HG02759 (cell line): ENCODE measurements around the gene YIPF2.

Experiments used
- ATAC-seq: cut with Tn5 transposase; IDR thresholded peaks from one replicate; pipeline ENCODE4 v1.9.1; 2021; ENCODE audit warnings: mild to moderate bottlenecking, moderate library complexity; ENCODE audit not compliant: unreplicated experiment

Gene YIPF2

DNA sequence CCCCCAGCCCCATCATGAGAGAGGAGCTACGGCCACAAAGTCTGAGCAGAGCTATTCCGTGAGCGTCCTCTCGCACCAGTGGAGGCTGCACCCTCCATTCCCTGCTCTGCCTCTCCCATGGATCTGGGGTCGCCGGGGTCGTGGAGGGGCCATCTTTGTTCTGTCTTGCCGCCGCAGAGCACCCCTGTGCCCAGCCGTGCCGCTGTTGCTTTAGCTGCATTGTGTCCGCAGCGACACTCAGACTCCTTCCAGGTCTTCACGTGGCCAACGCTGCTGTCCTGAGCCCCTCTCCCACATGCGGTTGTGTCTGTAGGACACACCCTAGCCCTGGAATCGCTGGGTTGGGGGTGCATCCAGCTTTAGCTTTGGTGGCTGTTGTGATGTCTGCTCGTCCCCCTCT lies 15.8 kb downstream of the YIPF2 start:
- ATAC-seq: no peak

DNA sequence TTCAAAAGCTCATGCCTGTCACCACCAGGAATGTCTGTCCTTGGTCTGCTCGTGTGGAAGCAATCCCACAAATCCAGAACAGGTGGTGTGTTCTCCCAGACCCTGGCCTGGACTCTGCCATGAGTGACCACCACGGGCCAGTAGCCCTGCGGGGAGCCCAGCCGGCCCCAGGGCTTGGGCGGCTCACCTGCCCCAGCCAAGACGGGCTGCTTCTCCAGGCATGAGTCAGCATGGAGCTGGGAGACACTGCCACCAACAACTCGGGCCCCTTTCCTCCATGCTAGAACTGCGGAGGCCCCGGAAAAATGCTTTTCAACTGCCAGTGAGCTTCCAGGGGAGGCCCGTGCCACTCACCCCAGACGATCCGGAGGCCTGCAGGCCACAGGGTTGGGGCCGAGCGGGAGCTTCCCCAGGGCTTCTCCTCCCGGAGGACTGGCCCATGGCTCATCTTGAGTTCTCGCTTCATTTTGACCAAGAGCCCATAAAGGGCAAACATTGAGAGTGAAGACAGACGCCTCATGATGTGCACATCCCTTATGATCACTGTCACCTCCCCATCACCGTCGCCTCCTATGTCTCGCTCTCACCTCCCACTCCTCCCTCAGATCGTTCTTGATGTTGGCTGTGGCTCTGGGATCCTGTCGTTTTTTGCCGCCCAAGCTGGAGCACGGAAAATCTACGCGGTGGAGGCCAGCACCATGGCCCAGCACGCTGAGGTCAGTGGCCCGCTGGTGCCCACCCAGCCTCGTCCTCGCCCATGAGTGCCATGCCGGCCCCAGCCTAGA lies 16.7 kb downstream of the YIPF2 start:
- ATAC-seq: no peak

DNA sequence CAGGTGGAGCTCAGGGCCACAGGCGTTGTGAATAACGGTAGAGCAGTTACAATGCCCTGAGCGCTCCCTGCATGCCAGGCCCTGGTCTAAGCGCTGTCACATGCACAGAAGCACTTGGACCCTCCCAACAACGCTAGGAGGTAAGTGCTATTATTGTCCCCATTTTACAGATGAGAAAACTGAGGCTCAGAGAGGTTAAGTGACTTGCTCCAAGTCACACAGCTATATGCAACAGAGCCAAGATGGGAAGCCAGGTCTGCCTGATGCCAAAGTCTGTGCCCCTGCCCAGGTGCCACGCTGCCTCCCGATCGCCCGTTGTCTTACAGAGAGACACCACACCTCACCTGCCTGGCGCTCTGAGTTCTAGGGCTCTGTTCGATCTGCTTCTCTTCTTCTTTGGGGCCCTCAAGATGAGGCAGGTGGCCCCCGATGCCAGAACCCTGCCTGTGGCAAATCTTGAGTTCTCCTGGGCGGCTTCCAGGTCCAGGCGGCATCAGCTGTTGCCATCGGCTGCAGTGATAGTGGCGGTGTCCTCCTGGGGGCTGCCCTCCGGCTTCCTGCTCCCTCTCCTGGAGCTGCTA lies 20.0 kb downstream of the YIPF2 start:
- ATAC-seq: no peak

DNA sequence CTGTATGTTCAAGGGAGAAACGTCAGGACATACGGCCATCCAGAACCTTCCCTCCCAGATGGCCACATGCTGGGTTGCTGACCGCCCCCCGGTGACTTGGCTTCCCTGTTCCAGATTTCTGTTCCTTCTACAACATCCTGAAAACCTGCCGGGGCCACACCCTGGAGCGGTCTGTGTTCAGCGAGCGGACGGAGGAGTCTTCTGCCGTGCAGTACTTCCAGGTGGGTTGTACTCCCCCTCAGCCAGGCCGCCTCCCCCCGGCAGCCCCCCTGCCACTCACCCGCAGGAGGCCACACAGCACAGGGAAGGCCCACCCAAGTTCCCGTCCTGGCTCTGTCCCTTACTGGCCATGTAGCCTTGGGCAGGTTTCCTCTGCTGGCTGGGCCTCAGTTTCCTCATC lies 20.5 kb downstream of the YIPF2 start:
- no peak for ATAC-seq

DNA sequence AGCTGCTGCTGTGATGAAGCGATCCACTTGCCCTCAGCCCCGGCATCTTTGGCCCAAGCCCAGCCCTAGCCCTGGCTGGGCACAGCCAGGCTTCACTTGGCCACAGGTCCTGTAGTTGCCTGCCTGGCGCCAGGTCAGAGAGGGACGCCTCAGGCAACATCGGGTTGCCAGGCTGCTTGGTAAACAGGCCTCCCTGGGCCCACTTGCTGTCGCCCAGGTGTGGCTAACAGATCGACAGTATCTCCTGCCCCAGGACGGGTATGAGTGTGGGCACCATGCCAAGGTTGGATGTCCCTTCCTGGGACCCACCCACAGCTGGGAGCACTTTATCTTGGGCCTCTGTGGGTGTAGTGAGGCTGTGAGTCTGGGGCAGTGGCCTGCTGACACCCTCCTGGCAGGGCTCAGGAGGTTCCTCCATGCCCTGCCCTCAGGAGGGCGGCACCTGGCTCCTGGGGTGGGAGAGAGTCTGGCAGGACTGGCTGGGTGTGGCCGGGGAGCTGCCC lies 29.2 kb downstream of the YIPF2 start:
- no peak for ATAC-seq

DNA sequence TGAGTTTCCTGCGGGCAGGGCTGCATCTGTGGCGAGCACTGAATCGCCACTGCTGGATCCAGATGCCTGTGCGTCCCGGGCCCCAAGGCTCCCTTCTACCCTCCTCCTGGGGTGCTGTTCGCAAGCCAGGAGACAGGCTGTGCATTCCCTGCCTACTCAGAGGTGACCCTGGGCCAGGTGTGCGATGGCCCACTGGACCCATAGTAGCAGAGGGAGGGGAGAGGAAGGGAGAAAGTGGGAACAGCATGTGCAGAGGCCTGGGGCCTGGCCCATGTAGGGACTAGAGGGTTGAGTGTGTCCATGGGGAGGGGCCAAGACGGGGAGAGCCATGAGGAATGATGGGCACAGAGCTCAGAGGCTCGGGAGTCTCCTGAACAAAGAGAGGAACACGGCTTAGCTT lies 29.8 kb downstream of the YIPF2 start:
- no peak for ATAC-seq

DNA sequence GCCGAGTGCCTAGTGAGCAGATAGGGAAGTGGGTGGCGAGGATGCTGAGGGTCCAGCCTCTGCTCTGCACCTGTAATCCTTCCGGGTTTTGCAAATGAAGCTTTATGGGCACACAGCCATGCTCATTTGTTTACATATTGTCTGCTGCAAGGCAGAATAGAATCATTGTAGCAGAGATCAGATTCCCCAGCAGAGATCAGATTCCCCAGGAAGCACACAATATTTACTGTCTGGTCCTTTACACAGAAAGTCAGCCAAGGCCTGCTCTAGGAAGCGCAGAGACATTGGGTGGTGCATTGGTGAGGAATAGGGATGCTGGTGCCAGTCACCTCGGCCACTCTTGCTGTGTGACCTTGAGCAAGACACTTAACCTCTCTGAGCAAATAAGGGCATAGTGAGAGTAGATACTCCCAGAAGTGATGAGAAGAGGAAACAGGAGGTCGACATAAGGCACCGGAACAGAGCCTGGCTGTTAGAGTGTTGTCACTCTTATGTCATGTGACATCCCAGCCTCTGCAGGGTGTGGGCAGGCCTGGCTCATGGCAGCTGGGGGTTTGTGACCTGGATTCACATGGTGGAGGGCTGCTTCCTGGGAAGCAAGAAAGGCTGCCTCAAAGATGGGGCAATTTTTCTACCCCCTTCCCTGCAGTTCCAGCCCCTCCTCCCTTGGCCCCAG lies 31.4 kb downstream of the YIPF2 start:
- no peak for ATAC-seq

DNA sequence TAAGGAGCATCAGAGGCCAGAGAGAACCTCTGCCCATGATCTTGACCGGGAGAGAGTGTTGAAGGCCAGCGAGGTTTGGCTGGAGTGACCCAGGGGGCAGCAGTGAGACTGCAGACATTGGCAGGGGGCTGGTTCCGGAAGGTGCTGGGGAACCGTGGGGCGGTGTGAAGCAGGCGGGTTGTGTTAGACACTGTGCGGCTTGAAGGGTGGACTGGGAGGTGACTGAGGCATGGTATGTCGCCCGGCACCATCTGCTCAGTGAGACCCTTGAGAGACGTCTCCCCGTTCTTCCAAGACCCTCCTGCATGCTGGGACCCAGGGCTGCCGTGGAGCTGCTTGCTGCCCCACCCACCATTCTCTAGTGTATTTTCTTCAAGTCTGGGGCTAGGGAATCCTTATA lies 32.5 kb downstream of the YIPF2 start:
- ATAC-seq: no peak

DNA sequence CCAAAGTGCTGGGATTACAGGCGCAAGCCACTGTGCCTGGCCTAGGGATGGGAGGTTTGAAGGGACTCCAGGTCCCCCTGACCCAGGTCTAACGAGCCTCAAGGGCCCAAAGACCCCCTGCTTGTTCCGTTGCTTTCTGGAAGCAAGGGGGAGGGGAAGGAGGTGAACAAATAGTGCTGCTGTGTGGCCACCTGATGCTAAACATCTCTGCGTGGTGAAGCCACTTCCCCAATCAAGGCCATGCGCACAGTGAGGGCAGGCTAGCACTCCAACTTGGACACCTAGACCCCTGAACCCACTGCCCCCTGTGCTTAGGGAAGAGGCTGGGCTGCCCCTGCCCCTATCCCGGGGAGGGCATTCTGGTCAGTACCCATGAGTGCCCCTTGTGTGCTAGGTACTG lies 33.1 kb downstream of the YIPF2 start:
- ATAC-seq: no peak

DNA sequence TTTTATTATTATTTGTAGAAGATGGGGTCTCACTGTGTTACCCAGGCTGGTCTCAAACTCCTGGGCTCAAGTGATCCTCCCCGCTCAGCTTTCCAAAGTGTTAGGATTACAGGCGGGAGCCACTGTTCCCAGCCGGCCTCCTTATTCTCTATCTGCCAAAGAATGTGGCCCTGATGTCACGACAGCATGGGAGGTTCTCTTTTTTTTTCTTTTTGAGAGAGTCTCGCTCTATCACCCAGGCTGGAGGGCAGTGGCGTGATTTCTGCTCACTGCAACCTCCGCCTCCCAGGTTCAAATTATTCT lies 33.6 kb downstream of the YIPF2 start:
- ATAC-seq: no peak

DNA sequence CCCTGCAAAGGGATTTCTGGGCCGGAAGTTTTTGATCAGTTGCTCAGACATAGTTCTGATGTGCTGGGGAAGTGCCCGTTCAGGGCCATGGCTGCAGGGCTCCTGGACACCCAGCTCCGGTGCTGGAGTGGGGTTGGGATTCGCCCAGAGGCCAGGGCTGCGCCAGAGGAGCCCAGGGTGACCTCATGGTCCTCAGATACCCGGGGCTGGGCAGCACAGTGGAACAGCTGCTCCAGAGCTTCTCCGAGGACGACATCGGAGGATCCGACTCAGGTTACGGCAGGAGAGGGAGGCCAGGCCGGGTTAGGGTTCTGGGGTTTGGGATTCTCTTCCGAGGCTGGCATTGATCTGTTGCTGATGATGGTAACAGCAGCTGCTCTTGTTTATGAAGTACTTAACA lies 36.2 kb downstream of the YIPF2 start:
- no peak for ATAC-seq

DNA sequence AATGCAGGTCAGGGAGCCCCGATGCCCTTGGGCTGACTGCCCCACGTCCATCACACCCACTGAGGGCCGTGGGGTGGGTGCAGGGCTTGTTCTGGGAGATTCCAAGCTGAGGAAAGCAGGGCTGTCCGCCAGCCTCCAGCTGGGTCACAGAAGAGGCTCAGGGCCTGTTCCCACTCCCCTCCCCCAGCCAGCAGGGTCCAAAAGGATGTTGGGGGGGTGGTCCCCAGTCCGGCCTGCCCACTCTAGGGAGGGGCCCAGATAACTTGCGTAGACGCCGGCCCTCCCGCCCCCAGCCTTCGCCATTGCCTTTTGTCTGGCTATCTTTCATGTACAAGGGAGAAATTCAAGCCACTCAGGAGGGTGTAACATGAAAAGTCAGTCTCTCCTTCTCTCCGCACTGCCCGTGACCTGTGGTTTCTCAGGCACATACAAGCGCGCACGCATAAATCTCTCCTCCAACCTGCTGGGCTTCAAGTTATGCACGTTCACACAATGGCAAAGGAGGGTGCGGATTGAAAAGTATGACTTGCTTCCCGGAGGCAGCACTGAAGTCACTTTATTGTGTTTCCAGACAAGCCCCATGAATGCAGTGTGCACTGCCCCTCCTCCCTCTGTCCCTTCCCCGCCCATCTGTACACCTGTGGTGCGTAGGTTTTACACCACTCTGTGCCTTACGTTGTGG lies 36.9 kb downstream of the YIPF2 start:
- no peak for ATAC-seq

DNA sequence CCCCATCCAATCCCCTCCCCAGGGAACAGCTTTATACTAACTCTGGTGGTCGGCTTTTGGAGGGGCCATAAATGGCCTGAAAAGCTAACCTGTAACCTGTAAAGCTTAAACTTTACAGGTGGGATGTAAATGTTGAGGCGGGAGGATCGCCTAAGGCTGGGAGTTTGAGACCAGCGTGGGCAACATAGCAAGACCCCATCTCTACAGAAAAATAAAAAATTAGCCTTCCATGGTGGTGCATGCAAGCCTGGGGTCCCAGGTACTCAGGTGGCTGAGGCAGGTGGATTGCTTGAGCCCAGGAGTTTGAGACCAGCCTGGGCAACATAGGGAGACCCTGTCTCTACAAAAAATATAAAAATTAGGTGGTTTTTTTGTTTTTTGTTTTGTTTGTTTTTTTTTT lies 38.6 kb downstream of the YIPF2 start:
- ATAC-seq: no peak

DNA sequence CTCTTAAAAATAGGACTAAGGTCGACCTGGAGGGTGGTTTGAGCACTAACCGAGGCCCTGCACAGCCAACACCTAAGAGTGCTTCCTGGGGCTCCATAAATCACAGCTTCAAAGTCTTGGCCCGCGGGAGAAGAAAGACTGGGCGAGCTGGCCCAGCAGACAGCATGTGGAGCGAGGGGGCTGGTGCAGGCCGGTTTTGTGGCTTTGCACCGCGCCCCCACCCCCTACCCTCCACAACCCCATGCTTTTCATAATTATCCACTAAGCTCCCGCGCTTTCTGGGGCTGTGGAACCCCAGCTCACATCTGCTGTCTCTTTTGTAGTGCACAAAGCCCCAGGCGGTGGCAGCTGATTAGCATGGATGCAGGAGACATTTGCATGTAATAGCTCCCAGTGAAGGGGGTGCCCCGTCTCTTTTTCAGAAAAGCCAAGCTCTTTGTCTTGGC lies 40.0 kb downstream of the YIPF2 start:
- no peak for ATAC-seq

DNA sequence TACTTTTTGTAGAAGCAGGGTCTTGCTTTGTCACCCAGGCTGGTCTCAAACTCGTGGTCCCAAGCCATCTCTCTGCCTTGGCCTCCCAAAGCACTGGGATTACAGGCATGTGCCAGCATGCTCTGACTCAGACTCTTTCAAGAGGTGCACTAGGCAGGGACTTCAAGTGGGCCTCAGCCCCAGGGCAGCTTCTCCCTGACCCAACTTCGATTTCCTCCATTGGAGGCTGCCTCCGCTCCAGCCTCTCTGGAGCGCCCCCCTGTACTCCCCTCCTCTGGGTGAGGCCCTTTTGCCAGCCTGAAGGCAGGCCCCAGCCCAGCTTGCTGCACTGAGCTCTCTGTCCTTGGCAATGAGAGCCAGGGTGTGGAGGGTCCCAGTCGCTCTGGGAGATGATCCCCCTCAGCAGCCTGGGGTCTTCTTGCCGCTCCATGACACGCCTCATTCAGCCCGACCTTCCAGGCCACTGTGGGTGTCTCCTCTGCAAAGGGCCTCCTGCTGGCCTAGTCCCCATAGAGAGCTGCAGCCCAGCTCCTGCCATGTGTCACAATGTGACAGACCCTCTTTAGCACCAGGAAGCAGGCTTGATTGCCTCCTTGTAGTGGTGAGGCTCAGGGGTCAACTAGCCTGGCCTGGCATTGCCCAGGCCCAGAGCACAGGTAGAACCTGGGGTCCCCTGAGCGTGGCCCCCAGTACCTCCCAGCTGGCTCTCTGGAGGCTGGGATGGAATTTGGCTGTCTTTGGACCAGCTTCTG lies 40.6 kb downstream of the YIPF2 start:
- no peak for ATAC-seq

DNA sequence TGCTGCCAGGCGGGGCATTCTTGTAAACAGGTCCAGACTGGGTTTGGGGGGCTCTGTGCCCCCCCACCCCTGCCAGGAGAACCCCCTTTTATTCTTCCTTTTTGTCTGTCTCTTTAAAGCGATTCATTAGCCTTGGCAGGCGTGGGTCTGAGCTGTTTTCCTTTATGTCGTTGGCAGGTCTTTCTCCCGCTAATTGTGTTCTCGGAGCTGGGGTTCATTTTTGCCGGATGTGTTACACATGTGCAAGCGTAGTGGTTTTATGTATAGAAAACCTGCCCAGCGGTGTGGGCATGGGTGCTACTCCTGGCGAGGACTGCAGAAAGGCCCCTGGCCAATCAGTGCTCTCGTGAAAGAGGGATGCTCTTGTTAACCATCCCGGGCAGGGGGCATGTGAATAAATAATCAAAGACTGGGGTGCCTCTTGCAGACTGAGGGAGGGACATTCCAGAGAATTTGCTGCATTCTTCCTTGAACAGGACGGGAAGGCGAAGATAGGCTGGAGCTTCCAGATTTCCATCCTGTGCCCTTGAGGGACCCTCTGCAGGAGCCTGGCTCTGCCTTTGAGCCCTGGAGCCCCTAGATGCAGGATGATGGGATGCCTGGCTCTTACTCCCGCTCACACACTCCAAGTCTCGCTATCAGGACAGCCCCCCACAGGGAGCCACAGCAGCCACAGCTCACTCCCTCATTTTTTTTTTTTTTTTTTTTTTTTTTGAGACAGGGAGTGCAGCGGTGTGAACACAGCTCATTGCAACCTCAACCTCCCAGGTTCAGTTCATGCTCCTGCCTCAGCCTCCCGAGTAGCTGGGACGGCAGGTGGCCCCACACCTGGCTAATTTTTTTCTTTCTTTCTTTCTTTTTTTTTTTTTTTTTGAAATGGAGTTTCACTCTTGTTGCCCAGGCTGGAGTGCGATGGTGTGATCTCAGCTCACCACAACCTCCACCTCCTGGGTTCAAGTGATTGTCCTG lies 43.0 kb downstream of the YIPF2 start:
- no peak for ATAC-seq

DNA sequence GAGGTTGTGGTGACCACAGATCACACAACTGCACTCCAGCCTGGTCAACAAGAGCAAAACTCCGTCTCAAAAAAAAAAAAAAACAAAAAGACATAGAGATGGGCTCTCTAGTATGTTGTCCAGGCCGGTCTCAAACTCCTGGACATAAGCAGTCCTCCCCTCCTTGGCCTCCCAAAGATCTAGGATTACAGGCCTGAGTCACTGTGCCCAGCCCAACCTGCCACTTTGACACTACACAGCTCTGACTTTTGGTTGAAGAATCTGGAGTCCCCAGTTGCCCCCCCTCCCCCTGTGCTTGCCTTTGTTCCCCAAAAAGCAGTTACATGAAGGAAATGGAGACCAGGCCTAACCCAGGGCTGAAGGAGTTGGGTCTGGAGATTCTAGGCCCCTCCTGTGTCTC lies 44.2 kb downstream of the YIPF2 start:
- ATAC-seq: no peak

DNA sequence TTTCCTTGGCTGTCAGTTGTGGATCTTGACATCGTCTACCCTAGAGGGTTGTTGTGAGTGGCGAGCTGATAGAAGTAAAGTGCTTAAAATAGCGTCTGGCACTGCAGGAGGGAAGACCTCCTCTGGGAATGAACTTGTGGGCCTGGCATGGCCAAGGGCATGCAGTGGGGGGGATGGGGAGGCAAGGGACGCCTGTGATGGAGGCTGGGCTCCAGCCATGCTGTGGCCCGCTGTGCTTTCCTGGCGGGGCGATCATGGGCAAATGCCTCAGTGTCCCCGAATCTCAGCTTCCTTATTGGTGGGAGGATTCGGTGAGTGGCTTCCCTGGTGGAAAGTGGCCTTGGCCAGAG lies 46.4 kb downstream of the YIPF2 start:
- no peak for ATAC-seq

DNA sequence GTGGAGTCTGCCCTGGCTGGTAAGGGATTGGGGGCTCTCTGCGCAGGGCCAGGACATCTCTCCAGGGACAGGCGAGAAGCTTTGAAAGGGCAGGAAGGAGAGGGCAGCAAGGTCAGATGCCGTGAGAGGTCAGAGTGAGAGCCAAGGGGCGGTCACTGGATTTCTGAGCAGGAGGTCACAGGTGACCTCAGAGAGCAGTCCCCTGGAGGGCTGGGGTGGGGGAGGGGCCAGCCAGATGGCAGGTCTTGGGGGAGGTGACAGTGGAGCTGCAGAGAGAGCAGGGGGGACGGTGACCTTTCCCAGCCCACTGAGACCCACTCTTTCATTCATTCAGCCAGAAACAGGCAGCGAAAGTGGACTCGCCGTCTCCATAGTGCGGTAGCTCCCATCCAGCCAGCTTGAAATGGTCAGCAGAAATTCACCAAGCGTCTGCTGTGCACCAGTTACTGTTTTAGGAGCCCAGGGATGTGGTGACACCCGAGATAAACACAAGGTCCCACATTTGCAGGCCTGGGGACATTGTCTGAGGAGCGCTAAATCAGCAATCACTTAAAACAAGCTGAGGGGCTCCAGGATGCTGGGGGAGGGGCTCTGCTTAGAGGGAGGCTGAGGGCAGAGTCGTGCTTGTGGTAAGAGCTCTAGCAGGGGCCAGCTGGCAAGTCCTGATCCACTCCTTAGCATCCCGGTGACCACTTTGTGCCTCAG lies 46.9 kb downstream of the YIPF2 start:
- ATAC-seq: no peak
